HCT116 (cell line): Measurements from ENCODE around the gene ITGAE. TPM values are rescaled to one million over a fixed set of nuclear protein-coding genes. Genes with fewer than 3 reads are reported as not detected.

Experiments
- ATAC-seq: fragments of 200-7000 bp; cut with Tn5 transposase; 2 replicates; pipeline ENCODE4 v1.9.1; 2020; ENCODE audit warnings: mild to moderate bottlenecking, moderate library complexity
- BruUV-seq: library from RNA; stranded (reverse); fragments of 400-500 nt; replicated peaks from 2 replicates; lab custom pipeline; 2021; lab: Mats Ljungman, UMichigan
- CTCF ChIA-PET: fragments of 300-600 bp; sonication (Branson Sonifier 250); formaldehyde crosslinking; loops from one replicate; lab custom pipeline; 2021; ENCODE audit warnings: antibody characterized with exemption; lab: Charles Lee
- POLR2A ChIA-PET: fragments of 300-600, 350-600 bp; sonication (Branson Sonifier 250); formaldehyde crosslinking; loops from one replicate; lab custom pipeline; 2021; ENCODE audit warnings: antibody characterized with exemption; lab: Charles Lee
- RAD21 ChIA-PET, 2 experiments: fragments of 300-600 bp; sonication (Branson Sonifier 250); formaldehyde crosslinking; loops; one replicate each; lab custom pipeline; 2023; ENCODE audit warnings: low total read pairs in 2 of 2; ENCODE audit not compliant: uncharacterized antibody in 2 of 2, unreplicated experiment in 2 of 2, low non-redundant PET in 1 of 2; lab: Charles Lee
- DNase-seq: peaks from one replicate; pipeline ENCODE4 v3.0.0-alpha.2; 2010; ENCODE audit warnings: low read depth, low spot score
- H2AFZ ChIP-seq: fragments of 200-600 bp; shearing (Covaris generic), sonication (generic); 2 replicates; pipeline ENCODE4 v1.6.1; 2017; ENCODE audit warnings: low read depth, mixed run types, mixed read lengths, antibody characterized with exemption, low read length; ENCODE audit not compliant: poor library complexity, severe bottlenecking
- H3K27ac ChIP-seq: 2 replicates; pipeline ENCODE4 v1.5.1; 2012; ENCODE audit warnings: low read depth, low read length
- H3K27me3 ChIP-seq: fragments of 200-600 bp; sonication (generic); 2 replicates; pipeline ENCODE4 v1.6.1; 2016; ENCODE audit warnings: mixed run types, low read length, mixed read lengths; ENCODE audit not compliant: insufficient read depth
- H3K36me3 ChIP-seq, 2 experiments: fragments of 200-500 bp in 1 of 2; fragments of 200-600 bp in 1 of 2; sonication (Bioruptor generic) in 1 of 2; sonication (generic) in 1 of 2; 2 replicates each; pipeline versions ENCODE4 v1.5.1 to v1.6.1; 2014 to 2016; ENCODE audit warnings: low read length in 2 of 2, inconsistent platforms in 1 of 2, mixed read lengths in 1 of 2, mixed run types in 1 of 2; ENCODE audit not compliant: insufficient read depth in 2 of 2, control insufficient read depth in 1 of 2
- H3K4me1 ChIP-seq, 2 experiments: fragments of 200-600 bp in 1 of 2; sonication (generic) in 1 of 2; 2 replicates each; pipeline versions ENCODE4 v1.5.1 to v1.6.1; 2012 to 2017; ENCODE audit warnings: low read length in 2 of 2, inconsistent platforms in 1 of 2, mild to moderate bottlenecking in 1 of 2, mixed read lengths in 1 of 2, mixed run types in 1 of 2, moderate library complexity in 1 of 2; ENCODE audit not compliant: insufficient read depth in 2 of 2, control insufficient read depth in 1 of 2
- H3K4me2 ChIP-seq: fragments of 200-600 bp; sonication (generic); 2 replicates; pipeline ENCODE4 v1.6.1; 2017; ENCODE audit warnings: mixed run types, low read length, mixed read lengths
- H3K4me3 ChIP-seq, 2 experiments: fragments of 200-600 bp in 1 of 2; sonication (generic) in 1 of 2; replicated peaks in 1 of 2; 2 replicates each; pipeline ENCODE4 v1.5.1; 2011 to 2016; ENCODE audit warnings: low read length in 2 of 2, control low read depth in 1 of 2, low read depth in 1 of 2, mild to moderate bottlenecking in 1 of 2, mixed read lengths in 1 of 2, mixed run types in 1 of 2
- H3K79me2 ChIP-seq: fragments of 200-600 bp; sonication (generic); 2 replicates; pipeline ENCODE4 v1.6.1; 2017; ENCODE audit warnings: mild to moderate bottlenecking, mixed run types, low read length, moderate library complexity, mixed read lengths; ENCODE audit not compliant: insufficient read depth
- H3K9ac ChIP-seq: fragments of 200-600 bp; sonication (generic); 2 replicates; pipeline ENCODE4 v1.6.1; 2016; ENCODE audit warnings: low read length, mixed read lengths
- H3K9me2 ChIP-seq: fragments of 200-600 bp; sonication (generic), shearing (Covaris generic); 2 replicates; pipeline ENCODE4 v1.6.1; 2017; ENCODE audit warnings: mixed run types, mild to moderate bottlenecking, moderate library complexity; ENCODE audit not compliant: insufficient read depth
- H3K9me3 ChIP-seq, 2 experiments: fragments of 200-500 bp in 1 of 2; fragments of 200-600 bp in 1 of 2; sonication (Bioruptor generic) in 1 of 2; sonication (generic) in 1 of 2; 2 replicates each; pipeline ENCODE4 v1.6.1; 2014 to 2017; ENCODE audit warnings: low read length in 2 of 2, mixed read lengths in 2 of 2, inconsistent platforms in 1 of 2, low read depth in 1 of 2, mild to moderate bottlenecking in 1 of 2, mixed run types in 1 of 2, moderate library complexity in 1 of 2; ENCODE audit not compliant: control insufficient read depth in 1 of 2, insufficient read depth in 1 of 2
- H4K20me1 ChIP-seq: fragments of 200-600 bp; sonication (generic), shearing (Covaris generic); 2 replicates; pipeline ENCODE4 v1.6.1; 2017; ENCODE audit warnings: mixed run types, mild to moderate bottlenecking, moderate library complexity; ENCODE audit not compliant: insufficient read depth
- ATF3 ChIP-seq: IDR thresholded peaks from 2 replicates; pipeline ENCODE4 v1.6.1; 2012
- CEBPB ChIP-seq: IDR thresholded peaks from 2 replicates; pipeline ENCODE4 v1.6.1; 2012; ENCODE audit warnings: low read depth
- CTCF ChIP-seq, 3 experiments: fragments of 200-600 bp in 1 of 3; sonication (generic) in 1 of 3; IDR thresholded peaks in 2 of 3; conservative IDR thresholded peaks in 1 of 3; 2 replicates each; pipeline ENCODE4 v1.5.1; 2012 to 2017; ENCODE audit warnings: low read depth in 2 of 3, low read length in 2 of 3, antibody characterized with exemption in 1 of 3, borderline replicate concordance in 1 of 3, control low read depth in 1 of 3, mild to moderate bottlenecking in 1 of 3, mixed read lengths in 1 of 3, mixed run types in 1 of 3, moderate library complexity in 1 of 3; ENCODE audit not compliant: insufficient read depth in 1 of 3
- ELF1 ChIP-seq: IDR thresholded peaks from 2 replicates; pipeline ENCODE4 v1.6.1; 2012; ENCODE audit warnings: low read depth, borderline replicate concordance
- EZH2phosphoT487 ChIP-seq: fragments of 200-600 bp; IDR thresholded peaks from 2 replicates; pipeline ENCODE4 v1.6.1; 2018; ENCODE audit warnings: antibody characterized with exemption, borderline replicate concordance
- FOSL1 ChIP-seq: IDR thresholded peaks from 2 replicates; pipeline ENCODE4 v1.6.1; 2012; ENCODE audit warnings: low read depth
- REST ChIP-seq: IDR thresholded peaks from 2 replicates; pipeline ENCODE4 v1.6.1; 2012; ENCODE audit warnings: low read depth
- SRF ChIP-seq: IDR thresholded peaks from 2 replicates; pipeline ENCODE4 v1.6.1; 2012; ENCODE audit warnings: low read depth
- YY1 ChIP-seq: IDR thresholded peaks from 2 replicates; pipeline ENCODE4 v1.6.1; 2011; ENCODE audit warnings: low read length, low read depth, moderate library complexity, mild to moderate bottlenecking; ENCODE audit not compliant: insufficient replicate concordance; ENCODE audit errors: extremely low read depth
- ZNF274 ChIP-seq: fragments of 200-500 bp; sonication (Bioruptor generic); IDR thresholded peaks from 2 replicates; pipeline ENCODE4 v1.6.1; 2014; ENCODE audit warnings: mild to moderate bottlenecking, low read depth, low read length, inconsistent platforms
- intact Hi-C: fragments of 100-400 bp; cut with micrococcal nuclease; formaldehyde crosslinking; loops from 2 replicates; pipeline ENCODE4 v1.10.0; 2022
- total RNA-seq: library from RNA; stranded (reverse); gene quantifications from one replicate; pipeline ENCODE4 v1.2.1, GENCODE V29; 2021; ENCODE audit not compliant: unreplicated experiment

ITGAE gene
- total RNA-seq, 1 experiment from 2014 or later: 19.9 TPM

GRCh38 chr17:3753624-3754023 is 47.4 kb downstream of the ITGAE start:
- ATAC-seq (no peak), DNase-seq (no peak)
- Histone ChIP-seq H3K9ac (no peak overlapping the region), H3K79me2 (no peaks in the 10 kb centered on the region), H3K9me2 (no peaks in the 10 kb centered on the region), H3K4me2 (no peak overlapping the region), H3K27me3 (no peaks in the 10 kb centered on the region), H4K20me1 (no peaks in the 10 kb centered on the region), H3K4me1 (peaks cover 4 to 16% of the 10 kb centered on the region in 2 experiments; a peak in 3 of 4 replicates), H3K36me3 (no peaks in the 10 kb centered on the region), H2AFZ (no peak overlapping the region), H3K9me3 (no peaks in the 10 kb centered on the region), H3K4me3 (no peak overlapping the region), H3K27ac (no peak overlapping the region)
- POLR2A ChIA-PET: no interaction called here
- TF ChIP-seq ZNF274 (no peak), CTCF (IDR thresholded peaks at IDR 0.05 in 2 of 3, conservative IDR thresholded peaks at IDR 0.05 in 1 of 3; ENCODE audit: borderline replicate concordance in 1 of 3, insufficient read depth in 1 of 3, low read depth in 2 of 3, low read length in 2 of 3) (no peak), SRF (no peak), ATF3 (no peak)
- CTCF ChIA-PET: interaction anchor here (2.7 kb wide), 1 partner anchor 15 kb away, joined by 20 read pairs; no protein-coding TSS in a partner anchor
- no TSS peak for BruUV-seq
- intact Hi-C loops: no loop called here
- RAD21 ChIA-PET: no interaction called here

GRCh38 chr17:3751836-3752235 is 49.2 kb downstream of the ITGAE start:
- Histone ChIP-seq H3K4me2 (no peak overlapping the region), H3K27me3 (no peaks in the 10 kb centered on the region), H3K9me3 (no peaks in the 10 kb centered on the region), H3K36me3 (no peaks in the 10 kb centered on the region), H3K9me2 (no peaks in the 10 kb centered on the region), H4K20me1 (no peaks in the 10 kb centered on the region), H3K4me1 (peaks cover 4 to 16% of the 10 kb centered on the region in 2 experiments; a peak in 3 of 4 replicates), H3K79me2 (no peaks in the 10 kb centered on the region), H3K9ac (no peak overlapping the region), H3K27ac (no peak overlapping the region), H3K4me3 (no peak overlapping the region), H2AFZ (no peak overlapping the region)
- DNase-seq (no peak), ATAC-seq (no peak)
- ChIA-PET RAD21 (no interaction called here), POLR2A (no interaction called here), CTCF (interaction anchor here (2.8 kb wide), 1 partner anchor 14 kb away, joined by 16 read pairs; no protein-coding TSS in a partner anchor)
- BruUV-seq: no TSS peak
- intact Hi-C loops: no loop called here
- no peak for TF ChIP-seq CTCF (IDR thresholded peaks at IDR 0.05 in 2 of 3, conservative IDR thresholded peaks at IDR 0.05 in 1 of 3; ENCODE audit: borderline replicate concordance in 1 of 3, insufficient read depth in 1 of 3, low read depth in 2 of 3, low read length in 2 of 3)
- TF ChIP-seq FOSL1: no peak
- no peak for TF ChIP-seq EZH2phosphoT487
- no peak for TF ChIP-seq ATF3
- no peak for TF ChIP-seq SRF
- no peak for TF ChIP-seq CEBPB
- TF ChIP-seq YY1: no peak
- TF ChIP-seq REST: no peak
- TF ChIP-seq ELF1: no peak
